WTC11 (cell line): Measurements from ENCODE around the gene TMEM174.

Experiments
- CREB1 ChIP-seq: sonication (generic); formaldehyde crosslinking; IDR thresholded peaks from 2 replicates; pipeline ENCODE4 v1.8.0; 2023; ENCODE audit warnings: mild to moderate bottlenecking, missing genetic modification reagents
- ETV6 ChIP-seq: sonication (generic); formaldehyde crosslinking; IDR thresholded peaks from 2 replicates; pipeline ENCODE4 v1.8.1; 2022; ENCODE audit warnings: mild to moderate bottlenecking, missing genetic modification reagents
- FOXJ3 ChIP-seq: sonication (generic); formaldehyde crosslinking; IDR thresholded peaks from 2 replicates; pipeline ENCODE4 v1.9.0; 2021; ENCODE audit warnings: missing genetic modification reagents, mild to moderate bottlenecking, borderline replicate concordance
- RELA ChIP-seq: sonication (generic); formaldehyde crosslinking; IDR thresholded peaks from 2 replicates; pipeline ENCODE4 v1.8.1; 2022; ENCODE audit warnings: missing genetic modification reagents, mild to moderate bottlenecking, borderline replicate concordance
- ZBTB21 ChIP-seq: sonication (generic); formaldehyde crosslinking; IDR thresholded peaks from 2 replicates; pipeline ENCODE4 v1.8.1; 2023; ENCODE audit warnings: mild to moderate bottlenecking, missing genetic modification reagents, borderline replicate concordance
- ZNF121 ChIP-seq: sonication (generic); formaldehyde crosslinking; IDR thresholded peaks from 2 replicates; pipeline ENCODE4 v1.8.0; 2023; ENCODE audit warnings: missing genetic modification reagents
- TF ChIP-seq, protein P1 (sequence below): fragments of 200-600 bp; IDR thresholded peaks from 2 replicates; pipeline ENCODE4 v1.8.0; 2022; ENCODE audit warnings: antibody characterized with exemption
- TF ChIP-seq, protein P2 (sequence below): sonication (generic); formaldehyde crosslinking; IDR thresholded peaks from 2 replicates; pipeline ENCODE4 v1.8.1; 2023; ENCODE audit warnings: mild to moderate bottlenecking, missing genetic modification reagents, moderate library complexity
- TF ChIP-seq, protein P3 (sequence below): sonication (generic); formaldehyde crosslinking; IDR thresholded peaks from 2 replicates; pipeline ENCODE4 v1.8.0; 2023; ENCODE audit warnings: missing genetic modification reagents

DNA sequence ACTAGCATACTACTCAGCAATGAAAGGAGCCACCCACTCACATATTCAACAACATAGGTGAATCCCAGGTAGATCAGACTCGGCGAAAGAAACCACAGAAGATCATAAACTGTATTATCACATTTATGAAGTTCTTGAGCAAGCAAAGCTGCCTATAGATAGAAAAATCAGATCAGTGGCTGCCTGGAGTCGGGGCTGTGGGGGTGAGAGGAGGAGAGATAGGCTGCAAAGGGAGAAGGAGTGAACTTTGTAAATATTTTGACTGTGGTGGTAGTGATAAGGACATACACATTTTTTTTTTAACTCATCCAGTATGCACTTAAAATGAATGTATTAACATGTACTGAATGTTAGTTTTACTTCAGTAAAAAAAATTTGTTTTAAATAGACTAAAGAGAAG lies 23.5 kb upstream of the TMEM174 start:
- TF ChIP-seq, protein P1, sequence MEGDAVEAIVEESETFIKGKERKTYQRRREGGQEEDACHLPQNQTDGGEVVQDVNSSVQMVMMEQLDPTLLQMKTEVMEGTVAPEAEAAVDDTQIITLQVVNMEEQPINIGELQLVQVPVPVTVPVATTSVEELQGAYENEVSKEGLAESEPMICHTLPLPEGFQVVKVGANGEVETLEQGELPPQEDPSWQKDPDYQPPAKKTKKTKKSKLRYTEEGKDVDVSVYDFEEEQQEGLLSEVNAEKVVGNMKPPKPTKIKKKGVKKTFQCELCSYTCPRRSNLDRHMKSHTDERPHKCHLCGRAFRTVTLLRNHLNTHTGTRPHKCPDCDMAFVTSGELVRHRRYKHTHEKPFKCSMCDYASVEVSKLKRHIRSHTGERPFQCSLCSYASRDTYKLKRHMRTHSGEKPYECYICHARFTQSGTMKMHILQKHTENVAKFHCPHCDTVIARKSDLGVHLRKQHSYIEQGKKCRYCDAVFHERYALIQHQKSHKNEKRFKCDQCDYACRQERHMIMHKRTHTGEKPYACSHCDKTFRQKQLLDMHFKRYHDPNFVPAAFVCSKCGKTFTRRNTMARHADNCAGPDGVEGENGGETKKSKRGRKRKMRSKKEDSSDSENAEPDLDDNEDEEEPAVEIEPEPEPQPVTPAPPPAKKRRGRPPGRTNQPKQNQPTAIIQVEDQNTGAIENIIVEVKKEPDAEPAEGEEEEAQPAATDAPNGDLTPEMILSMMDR, result no peak
- no peak for TF ChIP-seq ZNF121 (CRISPR knock-in tag)
- TF ChIP-seq ETV6, result no peak
- TF ChIP-seq FOXJ3 (CRISPR knock-in tag), result no peak
- TF ChIP-seq, protein P2, sequence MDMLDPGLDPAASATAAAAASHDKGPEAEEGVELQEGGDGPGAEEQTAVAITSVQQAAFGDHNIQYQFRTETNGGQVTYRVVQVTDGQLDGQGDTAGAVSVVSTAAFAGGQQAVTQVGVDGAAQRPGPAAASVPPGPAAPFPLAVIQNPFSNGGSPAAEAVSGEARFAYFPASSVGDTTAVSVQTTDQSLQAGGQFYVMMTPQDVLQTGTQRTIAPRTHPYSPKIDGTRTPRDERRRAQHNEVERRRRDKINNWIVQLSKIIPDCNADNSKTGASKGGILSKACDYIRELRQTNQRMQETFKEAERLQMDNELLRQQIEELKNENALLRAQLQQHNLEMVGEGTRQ (CRISPR knock-in tag), result no peak
- TF ChIP-seq CREB1 (CRISPR knock-in tag), result no peak
- TF ChIP-seq ZBTB21 (CRISPR knock-in tag), result no peak
- no peak for TF ChIP-seq RELA (CRISPR knock-in tag)
- TF ChIP-seq, protein P3, sequence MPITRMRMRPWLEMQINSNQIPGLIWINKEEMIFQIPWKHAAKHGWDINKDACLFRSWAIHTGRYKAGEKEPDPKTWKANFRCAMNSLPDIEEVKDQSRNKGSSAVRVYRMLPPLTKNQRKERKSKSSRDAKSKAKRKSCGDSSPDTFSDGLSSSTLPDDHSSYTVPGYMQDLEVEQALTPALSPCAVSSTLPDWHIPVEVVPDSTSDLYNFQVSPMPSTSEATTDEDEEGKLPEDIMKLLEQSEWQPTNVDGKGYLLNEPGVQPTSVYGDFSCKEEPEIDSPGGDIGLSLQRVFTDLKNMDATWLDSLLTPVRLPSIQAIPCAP (CRISPR knock-in tag), result no peak
